ENCODE measurements around the gene EEF2K. TPM values are rescaled to one million over a fixed set of nuclear protein-coding genes. Genes with fewer than 3 reads are reported as not detected.

Gene EEF2K
- total and polyA plus RNA-seq, 2 of the 13 experiments (the other 11 are each of a cell fraction or from before 2014, with no cell fraction given), result 22.0 to 23.8 TPM

DNA sequence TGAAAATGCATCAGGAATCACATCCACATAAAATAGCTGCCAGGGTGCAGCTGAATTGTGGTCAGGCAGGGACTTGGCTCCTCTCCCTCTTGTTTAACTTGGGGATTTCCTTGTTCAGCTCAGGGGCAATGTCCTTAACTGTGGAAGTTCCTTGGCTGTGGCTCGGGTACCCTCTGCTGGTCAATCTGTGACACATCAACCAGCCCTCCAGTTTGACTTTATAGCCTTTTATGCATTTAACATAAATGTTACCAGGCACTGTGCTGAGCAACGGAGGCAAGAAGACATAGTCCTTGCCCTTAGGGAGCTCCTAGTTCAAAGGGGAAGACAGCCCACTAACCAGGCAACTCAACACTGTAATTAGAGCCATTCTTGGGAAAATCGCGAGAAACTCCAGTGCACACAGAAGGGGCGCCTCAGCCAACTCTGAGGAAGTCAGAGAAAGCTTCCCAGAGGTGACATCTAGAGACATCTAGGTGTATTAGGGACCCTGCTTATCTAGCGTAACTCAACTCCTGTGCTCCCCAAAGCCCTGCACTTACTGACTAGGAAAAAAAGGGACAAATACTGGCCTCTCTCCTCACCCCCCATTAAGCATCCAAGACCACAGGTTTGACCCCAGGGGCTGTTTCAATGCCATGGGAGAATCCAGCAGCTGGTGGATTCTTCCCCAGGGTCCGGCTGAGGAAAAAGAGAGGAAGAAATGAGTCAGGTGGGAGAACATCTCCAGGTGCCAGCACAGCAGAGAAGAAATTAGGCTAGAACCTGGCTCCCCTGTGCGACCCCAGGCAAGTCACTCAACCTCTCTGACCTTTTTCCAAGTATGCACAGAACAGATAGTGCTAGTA, 17.3 kb upstream of the EEF2K start (continued):
- TF ChIP-seq SALL2 (CRISPR knock-in tag; IDR thresholded peaks at IDR 0.05) (peak; percentile 69; the same call in 1 of the 2 replicates), JDP2 (CRISPR knock-in tag; IDR thresholded peaks at IDR 0.05; ENCODE audit: borderline replicate concordance) (no peak), MYC (CRISPR knock-in tag; IDR thresholded peaks at IDR 0.05; ENCODE audit: borderline replicate concordance) (no peak), RBAK (CRISPR knock-in tag; IDR thresholded peaks at IDR 0.05) (no peak), ZNF768 (CRISPR knock-in tag; IDR thresholded peaks at IDR 0.05) (peak; percentile 89), KMT2B (CRISPR knock-in tag; IDR thresholded peaks at IDR 0.05) (peak; percentile 66), CREM (IDR thresholded peaks at IDR 0.05) (no peak), CREM (CRISPR knock-in tag; IDR thresholded peaks at IDR 0.05) (no peak), RCOR2 (CRISPR knock-in tag; IDR thresholded peaks at IDR 0.05) (no peak), EHMT2 (IDR thresholded peaks at IDR 0.05; ENCODE audit: borderline replicate concordance, low read depth, low read length) (no peak), TP53 (CRISPR knock-in tag; conservative IDR thresholded peaks at IDR 0.05) (0 out of 2 replicates have a peak, but pooled peaks have one; percentile 35), ZSCAN21 (CRISPR knock-in tag; IDR thresholded peaks at IDR 0.05; ENCODE audit: borderline replicate concordance) (peak; percentile 55; the same call in 1 of the 2 replicates), RFX3 (CRISPR knock-in tag; IDR thresholded peaks at IDR 0.05) (no peak), NFE2L1 (CRISPR knock-in tag; IDR thresholded peaks at IDR 0.05; ENCODE audit: borderline replicate concordance) (no peak), ZNF205 (CRISPR knock-in tag; IDR thresholded peaks at IDR 0.05) (0 out of 2 replicates have a peak, but pooled peaks have one; percentile 34), ZNF816 (CRISPR knock-in tag; IDR thresholded peaks at IDR 0.05; ENCODE audit: borderline replicate concordance) (no peak), SNAI1 (CRISPR knock-in tag; IDR thresholded peaks at IDR 0.05; ENCODE audit: borderline replicate concordance) (no peak), ZFP36L1 (CRISPR knock-in tag; IDR thresholded peaks at IDR 0.05) (no peak)
- TF ChIP-seq, protein P1, sequence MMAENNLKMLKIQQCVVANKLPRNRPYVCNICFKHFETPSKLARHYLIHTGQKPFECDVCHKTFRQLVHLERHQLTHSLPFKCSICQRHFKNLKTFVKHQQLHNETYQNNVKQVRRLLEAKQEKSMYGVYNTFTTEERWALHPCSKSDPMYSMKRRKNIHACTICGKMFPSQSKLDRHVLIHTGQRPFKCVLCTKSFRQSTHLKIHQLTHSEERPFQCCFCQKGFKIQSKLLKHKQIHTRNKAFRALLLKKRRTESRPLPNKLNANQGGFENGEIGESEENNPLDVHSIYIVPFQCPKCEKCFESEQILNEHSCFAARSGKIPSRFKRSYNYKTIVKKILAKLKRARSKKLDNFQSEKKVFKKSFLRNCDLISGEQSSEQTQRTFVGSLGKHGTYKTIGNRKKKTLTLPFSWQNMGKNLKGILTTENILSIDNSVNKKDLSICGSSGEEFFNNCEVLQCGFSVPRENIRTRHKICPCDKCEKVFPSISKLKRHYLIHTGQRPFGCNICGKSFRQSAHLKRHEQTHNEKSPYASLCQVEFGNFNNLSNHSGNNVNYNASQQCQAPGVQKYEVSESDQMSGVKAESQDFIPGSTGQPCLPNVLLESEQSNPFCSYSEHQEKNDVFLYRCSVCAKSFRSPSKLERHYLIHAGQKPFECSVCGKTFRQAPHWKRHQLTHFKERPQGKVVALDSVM (CRISPR knock-in tag; IDR thresholded peaks at IDR 0.05), result no peak
- TF ChIP-seq, protein P2, sequence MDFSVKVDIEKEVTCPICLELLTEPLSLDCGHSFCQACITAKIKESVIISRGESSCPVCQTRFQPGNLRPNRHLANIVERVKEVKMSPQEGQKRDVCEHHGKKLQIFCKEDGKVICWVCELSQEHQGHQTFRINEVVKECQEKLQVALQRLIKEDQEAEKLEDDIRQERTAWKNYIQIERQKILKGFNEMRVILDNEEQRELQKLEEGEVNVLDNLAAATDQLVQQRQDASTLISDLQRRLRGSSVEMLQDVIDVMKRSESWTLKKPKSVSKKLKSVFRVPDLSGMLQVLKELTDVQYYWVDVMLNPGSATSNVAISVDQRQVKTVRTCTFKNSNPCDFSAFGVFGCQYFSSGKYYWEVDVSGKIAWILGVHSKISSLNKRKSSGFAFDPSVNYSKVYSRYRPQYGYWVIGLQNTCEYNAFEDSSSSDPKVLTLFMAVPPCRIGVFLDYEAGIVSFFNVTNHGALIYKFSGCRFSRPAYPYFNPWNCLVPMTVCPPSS (IDR thresholded peaks at IDR 0.05), result no peak
- TF ChIP-seq, protein P3, sequence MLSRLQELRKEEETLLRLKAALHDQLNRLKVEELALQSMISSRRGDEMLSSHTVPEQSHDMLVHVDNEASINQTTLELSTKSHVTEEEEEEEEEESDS (CRISPR knock-in tag; IDR thresholded peaks at IDR 0.05; ENCODE audit: borderline replicate concordance), result no peak
- TF ChIP-seq, protein P4, sequence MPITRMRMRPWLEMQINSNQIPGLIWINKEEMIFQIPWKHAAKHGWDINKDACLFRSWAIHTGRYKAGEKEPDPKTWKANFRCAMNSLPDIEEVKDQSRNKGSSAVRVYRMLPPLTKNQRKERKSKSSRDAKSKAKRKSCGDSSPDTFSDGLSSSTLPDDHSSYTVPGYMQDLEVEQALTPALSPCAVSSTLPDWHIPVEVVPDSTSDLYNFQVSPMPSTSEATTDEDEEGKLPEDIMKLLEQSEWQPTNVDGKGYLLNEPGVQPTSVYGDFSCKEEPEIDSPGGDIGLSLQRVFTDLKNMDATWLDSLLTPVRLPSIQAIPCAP (CRISPR knock-in tag; IDR thresholded peaks at IDR 0.05; ENCODE audit: low read depth), result no peak
- TF ChIP-seq, protein P5, sequence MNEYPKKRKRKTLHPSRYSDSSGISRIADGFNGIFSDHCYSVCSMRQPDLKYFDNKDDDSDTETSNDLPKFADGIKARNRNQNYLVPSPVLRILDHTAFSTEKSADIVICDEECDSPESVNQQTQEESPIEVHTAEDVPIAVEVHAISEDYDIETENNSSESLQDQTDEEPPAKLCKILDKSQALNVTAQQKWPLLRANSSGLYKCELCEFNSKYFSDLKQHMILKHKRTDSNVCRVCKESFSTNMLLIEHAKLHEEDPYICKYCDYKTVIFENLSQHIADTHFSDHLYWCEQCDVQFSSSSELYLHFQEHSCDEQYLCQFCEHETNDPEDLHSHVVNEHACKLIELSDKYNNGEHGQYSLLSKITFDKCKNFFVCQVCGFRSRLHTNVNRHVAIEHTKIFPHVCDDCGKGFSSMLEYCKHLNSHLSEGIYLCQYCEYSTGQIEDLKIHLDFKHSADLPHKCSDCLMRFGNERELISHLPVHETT (CRISPR knock-in tag; conservative IDR thresholded peaks at IDR 0.05), result no peak
- TF ChIP-seq, protein P6, sequence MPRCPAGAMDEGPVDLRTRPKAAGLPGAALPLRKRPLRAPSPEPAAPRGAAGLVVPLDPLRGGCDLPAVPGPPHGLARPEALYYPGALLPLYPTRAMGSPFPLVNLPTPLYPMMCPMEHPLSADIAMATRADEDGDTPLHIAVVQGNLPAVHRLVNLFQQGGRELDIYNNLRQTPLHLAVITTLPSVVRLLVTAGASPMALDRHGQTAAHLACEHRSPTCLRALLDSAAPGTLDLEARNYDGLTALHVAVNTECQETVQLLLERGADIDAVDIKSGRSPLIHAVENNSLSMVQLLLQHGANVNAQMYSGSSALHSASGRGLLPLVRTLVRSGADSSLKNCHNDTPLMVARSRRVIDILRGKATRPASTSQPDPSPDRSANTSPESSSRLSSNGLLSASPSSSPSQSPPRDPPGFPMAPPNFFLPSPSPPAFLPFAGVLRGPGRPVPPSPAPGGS (CRISPR knock-in tag; IDR thresholded peaks at IDR 0.05), result no peak

Data from HepG2 (cell line).